ENCODE measurements around the gene CACNA1S. TPM values are rescaled to one million over a fixed set of nuclear protein-coding genes. Genes with fewer than 3 reads are reported as not detected.

CACNA1S gene
- total RNA-seq, 1 experiment from 2014 or later = 0.02 TPM

DNA sequence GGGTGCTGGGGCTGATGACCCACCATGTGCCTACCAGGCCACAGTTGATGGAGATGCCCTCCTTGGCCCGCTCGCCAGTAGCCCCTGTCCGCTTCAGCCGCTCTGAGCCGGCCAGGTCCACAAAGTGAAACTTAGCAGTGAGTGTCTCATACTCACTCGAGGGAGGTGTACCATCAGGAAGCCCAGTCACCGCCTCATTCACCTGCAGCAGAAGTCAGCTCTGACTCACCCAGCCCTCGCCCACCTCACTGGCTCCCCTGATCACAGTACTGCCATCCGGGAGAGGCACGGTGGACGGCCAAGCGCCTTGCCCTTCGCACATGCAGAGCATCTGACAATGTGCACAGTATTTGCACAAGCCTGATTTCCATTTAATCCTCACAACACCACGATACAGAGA, 107.5 kb downstream of the CACNA1S start (continued):
- TF ChIP-seq, protein P1, sequence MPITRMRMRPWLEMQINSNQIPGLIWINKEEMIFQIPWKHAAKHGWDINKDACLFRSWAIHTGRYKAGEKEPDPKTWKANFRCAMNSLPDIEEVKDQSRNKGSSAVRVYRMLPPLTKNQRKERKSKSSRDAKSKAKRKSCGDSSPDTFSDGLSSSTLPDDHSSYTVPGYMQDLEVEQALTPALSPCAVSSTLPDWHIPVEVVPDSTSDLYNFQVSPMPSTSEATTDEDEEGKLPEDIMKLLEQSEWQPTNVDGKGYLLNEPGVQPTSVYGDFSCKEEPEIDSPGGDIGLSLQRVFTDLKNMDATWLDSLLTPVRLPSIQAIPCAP (CRISPR knock-in tag; IDR thresholded peaks at IDR 0.05) = no peak
- TF ChIP-seq, protein P2, sequence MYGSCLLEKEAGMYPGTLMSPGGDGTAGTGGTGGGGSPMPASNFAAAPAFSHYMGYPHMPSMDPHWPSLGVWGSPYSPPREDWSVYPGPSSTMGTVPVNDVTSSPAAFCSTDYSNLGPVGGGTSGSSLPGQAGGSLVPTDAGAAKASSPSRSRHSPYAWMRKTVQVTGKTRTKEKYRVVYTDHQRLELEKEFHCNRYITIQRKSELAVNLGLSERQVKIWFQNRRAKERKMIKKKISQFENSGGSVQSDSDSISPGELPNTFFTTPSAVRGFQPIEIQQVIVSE (CRISPR knock-in tag; IDR thresholded peaks at IDR 0.05; ENCODE audit: borderline replicate concordance) = no peak
- TF ChIP-seq ZNF671 (CRISPR knock-in tag; IDR thresholded peaks at IDR 0.05) (no peak), ESRRA (CRISPR knock-in tag; IDR thresholded peaks at IDR 0.05; ENCODE audit: borderline replicate concordance) (no peak), NFYB (CRISPR knock-in tag; conservative IDR thresholded peaks at IDR 0.05; ENCODE audit: low read depth) (no peak), IRF2 (CRISPR knock-in tag; IDR thresholded peaks at IDR 0.05; ENCODE audit: borderline replicate concordance, low read depth) (no peak), TEAD4 (CRISPR knock-in tag; IDR thresholded peaks at IDR 0.05) (no peak), MXD4 (CRISPR knock-in tag; IDR thresholded peaks at IDR 0.05; ENCODE audit: borderline replicate concordance) (no peak)

DNA sequence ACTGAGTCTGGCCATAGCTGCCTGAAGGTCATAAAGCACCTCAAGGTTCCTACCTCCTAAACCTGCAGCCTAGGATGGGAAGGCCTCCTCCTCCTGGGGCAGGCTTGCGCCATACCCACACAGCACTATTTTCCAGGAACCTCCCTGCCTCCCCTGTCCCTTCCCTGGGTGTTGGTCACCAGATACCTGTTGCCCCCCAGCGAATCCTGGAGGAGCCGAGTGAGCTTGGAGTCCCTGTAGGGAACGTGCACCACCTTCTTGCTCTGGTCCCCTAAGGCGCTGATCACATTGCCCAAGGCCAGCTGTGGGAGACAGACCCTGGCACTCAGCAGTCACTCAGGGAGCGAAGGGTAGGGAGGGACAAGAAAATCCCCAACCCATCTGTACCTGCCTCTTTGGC, 108.1 kb downstream of the CACNA1S start:
- CTCF ChIA-PET = interaction anchor here (0.7 to 1.3 kb wide), 2 partner anchors 24 kb away, joined by 3 to 6 read pairs; no protein-coding TSS in a partner anchor
- Mint-ChIP-seq H3K9me3 (no peaks in the 10 kb centered on the region), H3K4me1 (no peaks in the 10 kb centered on the region), H3K36me3 (peaks cover 3% of the 10 kb centered on the region; the same call in 1 of the 2 replicates), H3K4me3 (no peak overlapping the region), H3K27me3 (ENCODE audit: low read depth) (no peaks in the 10 kb centered on the region), H3K27ac (no peak overlapping the region)
- DNase-seq (ENCODE audit: low spot score) (no peak), ATAC-seq (no peak)
- POLR2A ChIA-PET = no interaction called here
- TF ChIP-seq CREB1 (CRISPR knock-in tag; IDR thresholded peaks at IDR 0.05) (no peak), ELF4 (CRISPR knock-in tag; IDR thresholded peaks at IDR 0.05; ENCODE audit: low read depth) (no peak), FOXK1 (CRISPR knock-in tag; IDR thresholded peaks at IDR 0.05) (no peak), GRHL2 (CRISPR knock-in tag; IDR thresholded peaks at IDR 0.05; ENCODE audit: insufficient replicate concordance, severe bottlenecking) (no peak), SP1 (CRISPR knock-in tag; conservative IDR thresholded peaks at IDR 0.05) (no peak), CBFB (CRISPR knock-in tag; IDR thresholded peaks at IDR 0.05; ENCODE audit: low read depth) (no peak), NR3C1 (CRISPR knock-in tag; conservative IDR thresholded peaks at IDR 0.05; ENCODE audit: low read depth) (no peak), CREM (CRISPR knock-in tag; IDR thresholded peaks at IDR 0.05) (no peak), JAZF1 (CRISPR knock-in tag; IDR thresholded peaks at IDR 0.05) (no peak), NR2C2 (CRISPR knock-in tag; IDR thresholded peaks at IDR 0.05) (no peak)
- TF ChIP-seq, protein P3, sequence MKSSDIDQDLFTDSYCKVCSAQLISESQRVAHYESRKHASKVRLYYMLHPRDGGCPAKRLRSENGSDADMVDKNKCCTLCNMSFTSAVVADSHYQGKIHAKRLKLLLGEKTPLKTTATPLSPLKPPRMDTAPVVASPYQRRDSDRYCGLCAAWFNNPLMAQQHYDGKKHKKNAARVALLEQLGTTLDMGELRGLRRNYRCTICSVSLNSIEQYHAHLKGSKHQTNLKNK (CRISPR knock-in tag; IDR thresholded peaks at IDR 0.05) = no peak
- TF ChIP-seq, protein P4, sequence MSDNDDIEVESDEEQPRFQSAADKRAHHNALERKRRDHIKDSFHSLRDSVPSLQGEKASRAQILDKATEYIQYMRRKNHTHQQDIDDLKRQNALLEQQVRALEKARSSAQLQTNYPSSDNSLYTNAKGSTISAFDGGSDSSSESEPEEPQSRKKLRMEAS (CRISPR knock-in tag; IDR thresholded peaks at IDR 0.05) = no peak
- TF ChIP-seq, protein P5, sequence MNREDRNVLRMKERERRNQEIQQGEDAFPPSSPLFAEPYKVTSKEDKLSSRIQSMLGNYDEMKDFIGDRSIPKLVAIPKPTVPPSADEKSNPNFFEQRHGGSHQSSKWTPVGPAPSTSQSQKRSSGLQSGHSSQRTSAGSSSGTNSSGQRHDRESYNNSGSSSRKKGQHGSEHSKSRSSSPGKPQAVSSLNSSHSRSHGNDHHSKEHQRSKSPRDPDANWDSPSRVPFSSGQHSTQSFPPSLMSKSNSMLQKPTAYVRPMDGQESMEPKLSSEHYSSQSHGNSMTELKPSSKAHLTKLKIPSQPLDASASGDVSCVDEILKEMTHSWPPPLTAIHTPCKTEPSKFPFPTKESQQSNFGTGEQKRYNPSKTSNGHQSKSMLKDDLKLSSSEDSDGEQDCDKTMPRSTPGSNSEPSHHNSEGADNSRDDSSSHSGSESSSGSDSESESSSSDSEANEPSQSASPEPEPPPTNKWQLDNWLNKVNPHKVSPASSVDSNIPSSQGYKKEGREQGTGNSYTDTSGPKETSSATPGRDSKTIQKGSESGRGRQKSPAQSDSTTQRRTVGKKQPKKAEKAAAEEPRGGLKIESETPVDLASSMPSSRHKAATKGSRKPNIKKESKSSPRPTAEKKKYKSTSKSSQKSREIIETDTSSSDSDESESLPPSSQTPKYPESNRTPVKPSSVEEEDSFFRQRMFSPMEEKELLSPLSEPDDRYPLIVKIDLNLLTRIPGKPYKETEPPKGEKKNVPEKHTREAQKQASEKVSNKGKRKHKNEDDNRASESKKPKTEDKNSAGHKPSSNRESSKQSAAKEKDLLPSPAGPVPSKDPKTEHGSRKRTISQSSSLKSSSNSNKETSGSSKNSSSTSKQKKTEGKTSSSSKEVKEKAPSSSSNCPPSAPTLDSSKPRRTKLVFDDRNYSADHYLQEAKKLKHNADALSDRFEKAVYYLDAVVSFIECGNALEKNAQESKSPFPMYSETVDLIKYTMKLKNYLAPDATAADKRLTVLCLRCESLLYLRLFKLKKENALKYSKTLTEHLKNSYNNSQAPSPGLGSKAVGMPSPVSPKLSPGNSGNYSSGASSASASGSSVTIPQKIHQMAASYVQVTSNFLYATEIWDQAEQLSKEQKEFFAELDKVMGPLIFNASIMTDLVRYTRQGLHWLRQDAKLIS (CRISPR knock-in tag; IDR thresholded peaks at IDR 0.05; ENCODE audit: borderline replicate concordance) = no peak
- TF ChIP-seq, protein P6, sequence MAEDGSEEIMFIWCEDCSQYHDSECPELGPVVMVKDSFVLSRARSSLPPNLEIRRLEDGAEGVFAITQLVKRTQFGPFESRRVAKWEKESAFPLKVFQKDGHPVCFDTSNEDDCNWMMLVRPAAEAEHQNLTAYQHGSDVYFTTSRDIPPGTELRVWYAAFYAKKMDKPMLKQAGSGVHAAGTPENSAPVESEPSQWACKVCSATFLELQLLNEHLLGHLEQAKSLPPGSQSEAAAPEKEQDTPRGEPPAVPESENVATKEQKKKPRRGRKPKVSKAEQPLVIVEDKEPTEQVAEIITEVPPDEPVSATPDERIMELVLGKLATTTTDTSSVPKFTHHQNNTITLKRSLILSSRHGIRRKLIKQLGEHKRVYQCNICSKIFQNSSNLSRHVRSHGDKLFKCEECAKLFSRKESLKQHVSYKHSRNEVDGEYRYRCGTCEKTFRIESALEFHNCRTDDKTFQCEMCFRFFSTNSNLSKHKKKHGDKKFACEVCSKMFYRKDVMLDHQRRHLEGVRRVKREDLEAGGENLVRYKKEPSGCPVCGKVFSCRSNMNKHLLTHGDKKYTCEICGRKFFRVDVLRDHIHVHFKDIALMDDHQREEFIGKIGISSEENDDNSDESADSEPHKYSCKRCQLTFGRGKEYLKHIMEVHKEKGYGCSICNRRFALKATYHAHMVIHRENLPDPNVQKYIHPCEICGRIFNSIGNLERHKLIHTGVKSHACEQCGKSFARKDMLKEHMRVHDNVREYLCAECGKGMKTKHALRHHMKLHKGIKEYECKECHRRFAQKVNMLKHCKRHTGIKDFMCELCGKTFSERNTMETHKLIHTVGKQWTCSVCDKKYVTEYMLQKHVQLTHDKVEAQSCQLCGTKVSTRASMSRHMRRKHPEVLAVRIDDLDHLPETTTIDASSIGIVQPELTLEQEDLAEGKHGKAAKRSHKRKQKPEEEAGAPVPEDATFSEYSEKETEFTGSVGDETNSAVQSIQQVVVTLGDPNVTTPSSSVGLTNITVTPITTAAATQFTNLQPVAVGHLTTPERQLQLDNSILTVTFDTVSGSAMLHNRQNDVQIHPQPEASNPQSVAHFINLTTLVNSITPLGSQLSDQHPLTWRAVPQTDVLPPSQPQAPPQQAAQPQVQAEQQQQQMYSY (CRISPR knock-in tag; IDR thresholded peaks at IDR 0.05) = no peak
- TF ChIP-seq, protein P7, sequence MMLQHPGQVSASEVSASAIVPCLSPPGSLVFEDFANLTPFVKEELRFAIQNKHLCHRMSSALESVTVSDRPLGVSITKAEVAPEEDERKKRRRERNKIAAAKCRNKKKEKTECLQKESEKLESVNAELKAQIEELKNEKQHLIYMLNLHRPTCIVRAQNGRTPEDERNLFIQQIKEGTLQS (CRISPR knock-in tag; conservative IDR thresholded peaks at IDR 0.05) = no peak
- TF ChIP-seq, protein P8, sequence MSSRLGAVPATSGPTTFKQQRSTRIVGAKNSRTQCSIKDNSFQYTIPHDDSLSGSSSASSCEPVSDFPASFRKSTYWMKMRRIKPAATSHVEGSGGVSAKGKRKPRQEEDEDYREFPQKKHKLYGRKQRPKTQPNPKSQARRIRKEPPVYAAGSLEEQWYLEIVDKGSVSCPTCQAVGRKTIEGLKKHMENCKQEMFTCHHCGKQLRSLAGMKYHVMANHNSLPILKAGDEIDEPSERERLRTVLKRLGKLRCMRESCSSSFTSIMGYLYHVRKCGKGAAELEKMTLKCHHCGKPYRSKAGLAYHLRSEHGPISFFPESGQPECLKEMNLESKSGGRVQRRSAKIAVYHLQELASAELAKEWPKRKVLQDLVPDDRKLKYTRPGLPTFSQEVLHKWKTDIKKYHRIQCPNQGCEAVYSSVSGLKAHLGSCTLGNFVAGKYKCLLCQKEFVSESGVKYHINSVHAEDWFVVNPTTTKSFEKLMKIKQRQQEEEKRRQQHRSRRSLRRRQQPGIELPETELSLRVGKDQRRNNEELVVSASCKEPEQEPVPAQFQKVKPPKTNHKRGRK (CRISPR knock-in tag; IDR thresholded peaks at IDR 0.05; ENCODE audit: borderline replicate concordance) = no peak
- TF ChIP-seq, protein P9, sequence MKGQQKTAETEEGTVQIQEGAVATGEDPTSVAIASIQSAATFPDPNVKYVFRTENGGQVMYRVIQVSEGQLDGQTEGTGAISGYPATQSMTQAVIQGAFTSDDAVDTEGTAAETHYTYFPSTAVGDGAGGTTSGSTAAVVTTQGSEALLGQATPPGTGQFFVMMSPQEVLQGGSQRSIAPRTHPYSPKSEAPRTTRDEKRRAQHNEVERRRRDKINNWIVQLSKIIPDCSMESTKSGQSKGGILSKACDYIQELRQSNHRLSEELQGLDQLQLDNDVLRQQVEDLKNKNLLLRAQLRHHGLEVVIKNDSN (CRISPR knock-in tag; IDR thresholded peaks at IDR 0.05) = no peak

Measured in WTC11 (cell line).